ENCODE data around the gene KRT78. TPM values are rescaled to one million over a fixed set of nuclear protein-coding genes. Genes with fewer than 3 reads are reported as not detected.

Gene KRT78
- polyA plus RNA-seq, 1 experiment = not detected

GRCh38 chr12:52807544-52808470, 41.0 kb downstream of the KRT78 start:
- no peak for DNase-seq (ENCODE audit: low read depth)
- ChIA-PET POLR2A (no interaction called here), CTCF (interaction anchor here (1.5 kb wide), 1 partner anchor 15 kb away, joined by 3 read pairs; no protein-coding TSS in a partner anchor)
- TF ChIP-seq CTCF (IDR thresholded peaks at IDR 0.05; ENCODE audit: insufficient read depth, low read depth, low read length) = no peak
- H3K36me3 ChIP-seq (ENCODE audit: control insufficient read depth, insufficient read depth, low read length) = no peaks in the 10 kb centered on the region
- H3K4me3 ChIP-seq (ENCODE audit: low read depth, low read length) = no peak overlapping the region
- H3K27me3 ChIP-seq (ENCODE audit: control insufficient read depth, insufficient read depth, low read length) = peaks cover 10% of the 10 kb centered on the region

- Histone ChIP-seq H3K36me3 (ENCODE audit: control insufficient read depth, insufficient read depth, low read length) (no peaks in the 10 kb centered on the region), H3K4me3 (ENCODE audit: low read depth, low read length) (no peak overlapping the region), H3K27me3 (ENCODE audit: control insufficient read depth, insufficient read depth, low read length) (peaks cover 9% of the 10 kb centered on the region)
- ChIA-PET CTCF (no interaction called here), POLR2A (no interaction called here)
- TF ChIP-seq CTCF (IDR thresholded peaks at IDR 0.05; ENCODE audit: insufficient read depth, low read depth, low read length) = no peak
- no peak for DNase-seq (ENCODE audit: low read depth)
Observed at GRCh38 chr12:52806821-52807543, 41.8 kb downstream of the KRT78 start.

GRCh38 chr12:52806169-52806811, 42.5 kb downstream of the KRT78 start:
- TF ChIP-seq CTCF (IDR thresholded peaks at IDR 0.05; ENCODE audit: insufficient read depth, low read depth, low read length) = no peak
- ChIA-PET POLR2A (no interaction called here), CTCF (no interaction called here)
- H3K4me3 ChIP-seq (ENCODE audit: low read depth, low read length) = no peak overlapping the region
- no peaks in the 10 kb centered on the region for H3K36me3 ChIP-seq (ENCODE audit: control insufficient read depth, insufficient read depth, low read length)
- DNase-seq (ENCODE audit: low read depth) = no peak
- H3K27me3 ChIP-seq (ENCODE audit: control insufficient read depth, insufficient read depth, low read length) = peaks cover 8% of the 10 kb centered on the region

GRCh38 chr12:52805739-52806138, 43.1 kb downstream of the KRT78 start:
- TF ChIP-seq CTCF (IDR thresholded peaks at IDR 0.05; ENCODE audit: insufficient read depth, low read depth, low read length) = no peak
- H3K27me3 ChIP-seq (ENCODE audit: control insufficient read depth, insufficient read depth, low read length) = peaks cover 8% of the 10 kb centered on the region
- no peaks in the 10 kb centered on the region for H3K36me3 ChIP-seq (ENCODE audit: control insufficient read depth, insufficient read depth, low read length)
- ChIA-PET CTCF (no interaction called here), POLR2A (no interaction called here)
- H3K4me3 ChIP-seq (ENCODE audit: low read depth, low read length) = no peak overlapping the region
- DNase-seq (ENCODE audit: low read depth) = no peak

- no peak for DNase-seq (ENCODE audit: low read depth)
- Histone ChIP-seq H3K27me3 (ENCODE audit: control insufficient read depth, insufficient read depth, low read length) (peaks cover 6% of the 10 kb centered on the region), H3K36me3 (ENCODE audit: control insufficient read depth, insufficient read depth, low read length) (no peaks in the 10 kb centered on the region), H3K4me3 (ENCODE audit: low read depth, low read length) (no peak overlapping the region)
- CTCF ChIA-PET = no interaction called here
- POLR2A ChIA-PET = no interaction called here
- TF ChIP-seq CTCF (IDR thresholded peaks at IDR 0.05; ENCODE audit: insufficient read depth, low read depth, low read length) = no peak
Observed at GRCh38 chr12:52805000-52805399, 43.8 kb downstream of the KRT78 start.

Measured in BJ (cell line).